HCT116 (cell line): Measurements from ENCODE around the gene ETFA. TPM values are rescaled to one million over a fixed set of nuclear protein-coding genes. Genes with fewer than 3 reads are reported as not detected.

Experiments
- ATAC-seq: fragments of 200-7000 bp; cut with Tn5 transposase; 2 replicates; pipeline ENCODE4 v1.9.1; 2020; ENCODE audit warnings: mild to moderate bottlenecking, moderate library complexity
- BruUV-seq: library from RNA; stranded (reverse); fragments of 400-500 nt; replicated peaks from 2 replicates; lab custom pipeline; 2021; lab: Mats Ljungman, UMichigan
- CTCF ChIA-PET: fragments of 300-600 bp; sonication (Branson Sonifier 250); formaldehyde crosslinking; loops from one replicate; lab custom pipeline; 2021; ENCODE audit warnings: antibody characterized with exemption; lab: Charles Lee
- POLR2A ChIA-PET: fragments of 300-600, 350-600 bp; sonication (Branson Sonifier 250); formaldehyde crosslinking; loops from one replicate; lab custom pipeline; 2021; ENCODE audit warnings: antibody characterized with exemption; lab: Charles Lee
- RAD21 ChIA-PET, 2 experiments: fragments of 300-600 bp; sonication (Branson Sonifier 250); formaldehyde crosslinking; loops; one replicate each; lab custom pipeline; 2023; ENCODE audit warnings: low total read pairs in 2 of 2; ENCODE audit not compliant: uncharacterized antibody in 2 of 2, unreplicated experiment in 2 of 2, low non-redundant PET in 1 of 2; lab: Charles Lee
- DNase-seq: peaks from one replicate; pipeline ENCODE4 v3.0.0-alpha.2; 2010; ENCODE audit warnings: low read depth, low spot score
- H2AFZ ChIP-seq: fragments of 200-600 bp; shearing (Covaris generic), sonication (generic); 2 replicates; pipeline ENCODE4 v1.6.1; 2017; ENCODE audit warnings: low read depth, mixed run types, mixed read lengths, antibody characterized with exemption, low read length; ENCODE audit not compliant: poor library complexity, severe bottlenecking
- H3K27ac ChIP-seq: 2 replicates; pipeline ENCODE4 v1.5.1; 2012; ENCODE audit warnings: low read depth, low read length
- H3K27me3 ChIP-seq: fragments of 200-600 bp; sonication (generic); 2 replicates; pipeline ENCODE4 v1.6.1; 2016; ENCODE audit warnings: mixed run types, low read length, mixed read lengths; ENCODE audit not compliant: insufficient read depth
- H3K36me3 ChIP-seq, 2 experiments: fragments of 200-500 bp in 1 of 2; fragments of 200-600 bp in 1 of 2; sonication (Bioruptor generic) in 1 of 2; sonication (generic) in 1 of 2; 2 replicates each; pipeline versions ENCODE4 v1.5.1 to v1.6.1; 2014 to 2016; ENCODE audit warnings: low read length in 2 of 2, inconsistent platforms in 1 of 2, mixed read lengths in 1 of 2, mixed run types in 1 of 2; ENCODE audit not compliant: insufficient read depth in 2 of 2, control insufficient read depth in 1 of 2
- H3K4me1 ChIP-seq, 2 experiments: fragments of 200-600 bp in 1 of 2; sonication (generic) in 1 of 2; 2 replicates each; pipeline versions ENCODE4 v1.5.1 to v1.6.1; 2012 to 2017; ENCODE audit warnings: low read length in 2 of 2, inconsistent platforms in 1 of 2, mild to moderate bottlenecking in 1 of 2, mixed read lengths in 1 of 2, mixed run types in 1 of 2, moderate library complexity in 1 of 2; ENCODE audit not compliant: insufficient read depth in 2 of 2, control insufficient read depth in 1 of 2
- H3K4me2 ChIP-seq: fragments of 200-600 bp; sonication (generic); 2 replicates; pipeline ENCODE4 v1.6.1; 2017; ENCODE audit warnings: mixed run types, low read length, mixed read lengths
- H3K4me3 ChIP-seq, 2 experiments: fragments of 200-600 bp in 1 of 2; sonication (generic) in 1 of 2; replicated peaks in 1 of 2; 2 replicates each; pipeline ENCODE4 v1.5.1; 2011 to 2016; ENCODE audit warnings: low read length in 2 of 2, control low read depth in 1 of 2, low read depth in 1 of 2, mild to moderate bottlenecking in 1 of 2, mixed read lengths in 1 of 2, mixed run types in 1 of 2
- H3K79me2 ChIP-seq: fragments of 200-600 bp; sonication (generic); 2 replicates; pipeline ENCODE4 v1.6.1; 2017; ENCODE audit warnings: mild to moderate bottlenecking, mixed run types, low read length, moderate library complexity, mixed read lengths; ENCODE audit not compliant: insufficient read depth
- H3K9ac ChIP-seq: fragments of 200-600 bp; sonication (generic); 2 replicates; pipeline ENCODE4 v1.6.1; 2016; ENCODE audit warnings: low read length, mixed read lengths
- H3K9me2 ChIP-seq: fragments of 200-600 bp; sonication (generic), shearing (Covaris generic); 2 replicates; pipeline ENCODE4 v1.6.1; 2017; ENCODE audit warnings: mixed run types, mild to moderate bottlenecking, moderate library complexity; ENCODE audit not compliant: insufficient read depth
- H3K9me3 ChIP-seq, 2 experiments: fragments of 200-500 bp in 1 of 2; fragments of 200-600 bp in 1 of 2; sonication (Bioruptor generic) in 1 of 2; sonication (generic) in 1 of 2; 2 replicates each; pipeline ENCODE4 v1.6.1; 2014 to 2017; ENCODE audit warnings: low read length in 2 of 2, mixed read lengths in 2 of 2, inconsistent platforms in 1 of 2, low read depth in 1 of 2, mild to moderate bottlenecking in 1 of 2, mixed run types in 1 of 2, moderate library complexity in 1 of 2; ENCODE audit not compliant: control insufficient read depth in 1 of 2, insufficient read depth in 1 of 2
- H4K20me1 ChIP-seq: fragments of 200-600 bp; sonication (generic), shearing (Covaris generic); 2 replicates; pipeline ENCODE4 v1.6.1; 2017; ENCODE audit warnings: mixed run types, mild to moderate bottlenecking, moderate library complexity; ENCODE audit not compliant: insufficient read depth
- EGR1 ChIP-seq: IDR thresholded peaks from 2 replicates; pipeline ENCODE4 v1.6.1; 2012; ENCODE audit warnings: low read depth
- EZH2 ChIP-seq: fragments of 200-600 bp; sonication (generic); IDR thresholded peaks from 2 replicates; pipeline ENCODE4 v1.6.1; 2017; ENCODE audit warnings: antibody characterized with exemption, mixed run types
- MAX ChIP-seq: IDR thresholded peaks from 2 replicates; pipeline ENCODE4 v1.6.1; 2012
- POLR2AphosphoS5 ChIP-seq: IDR thresholded peaks from 2 replicates; pipeline ENCODE4 v1.6.1; 2011; ENCODE audit warnings: mild to moderate bottlenecking, low read depth, low read length, moderate library complexity
- SRF ChIP-seq: IDR thresholded peaks from 2 replicates; pipeline ENCODE4 v1.6.1; 2012; ENCODE audit warnings: low read depth
- ZNF274 ChIP-seq: fragments of 200-500 bp; sonication (Bioruptor generic); IDR thresholded peaks from 2 replicates; pipeline ENCODE4 v1.6.1; 2014; ENCODE audit warnings: mild to moderate bottlenecking, low read depth, low read length, inconsistent platforms
- intact Hi-C: fragments of 100-400 bp; cut with micrococcal nuclease; formaldehyde crosslinking; loops from 2 replicates; pipeline ENCODE4 v1.10.0; 2022
- total RNA-seq: library from RNA; stranded (reverse); gene quantifications from one replicate; pipeline ENCODE4 v1.2.1, GENCODE V29; 2021; ENCODE audit not compliant: unreplicated experiment

Gene ETFA
- total RNA-seq, 1 experiment from 2014 or later: 144 TPM

- no peak for TF ChIP-seq ZNF274
- no peak for TF ChIP-seq POLR2AphosphoS5
- no peak for TF ChIP-seq SRF
- TF ChIP-seq EGR1: no peak
- TF ChIP-seq, all 23 proteins: peak for 0
Observed at GRCh38 chr15:76239786-76240185, 71.5 kb downstream of the ETFA start (continued).

GRCh38 chr15:76236350-76236749 lies 74.9 kb downstream of the ETFA start:
- H3K4me1 ChIP-seq: no peaks in the 10 kb centered on the region
- ChIA-PET RAD21 (no interaction called here), CTCF (interaction anchor here (0.9 kb wide), 1 partner anchor 38 kb away, joined by 3 read pairs; no protein-coding TSS in a partner anchor)

More at GRCh38 chr15:76236350-76236749, 74.9 kb downstream of the ETFA start:
- no peaks in the 10 kb centered on the region for H3K9me3 ChIP-seq
- H3K27me3 ChIP-seq: no peaks in the 10 kb centered on the region
- H3K4me2 ChIP-seq: no peak overlapping the region
- H2AFZ ChIP-seq: no peak overlapping the region
- no peak overlapping the region for H3K9ac ChIP-seq
- ATAC-seq: no peak
- no peak for TF ChIP-seq EGR1
- no peak for TF ChIP-seq ZNF274
- TF ChIP-seq MAX: no peak
- TF ChIP-seq EZH2: no peak
- TF ChIP-seq, all 23 proteins: peak for 0
- intact Hi-C loops: loop anchor here (5.0 kb wide), 1 partner anchor 606 kb away; no protein-coding TSS in a partner anchor
- Histone ChIP-seq H3K79me2 (no peaks in the 10 kb centered on the region), H3K4me3 (no peak overlapping the region), H3K9me2 (no peaks in the 10 kb centered on the region), H3K27ac (no peak overlapping the region), H4K20me1 (no peaks in the 10 kb centered on the region; the same call in 1 of the 2 replicates), H3K36me3 (no peaks in the 10 kb centered on the region)
- POLR2A ChIA-PET: interaction anchor here (1.2 kb wide), 1 partner anchor 94 kb away, joined by 3 read pairs; no protein-coding TSS in a partner anchor
- no TSS peak for BruUV-seq
- no peak for DNase-seq
